Sigmoid colon (tissue), 7 donors: ENCODE measurements around the gene STON1. TPM values are rescaled to one million over a fixed set of nuclear protein-coding genes. Genes with fewer than 3 reads are reported as not detected.

Source experiments
- DNase-seq: peaks from one replicate; pipeline ENCODE4 v3.0.0-alpha.2; 2019
- H3K27ac ChIP-seq, 4 donors: fragments of 200-600 bp; sonication (generic); one replicate each; pipeline ENCODE4 v1.5.1; 2016 to 2019; ENCODE audit warnings: mild to moderate bottlenecking in 1 of 4
- H3K27me3 ChIP-seq, 3 donors: fragments of 200-600 bp; sonication (generic); one replicate each; pipeline ENCODE4 v1.5.1; 2019; ENCODE audit warnings: mild to moderate bottlenecking in 1 of 3
- H3K36me3 ChIP-seq, 4 donors: fragments of 200-600 bp; sonication (generic); one replicate each; pipeline ENCODE4 v1.5.1; 2016 to 2019
- H3K4me1 ChIP-seq, 4 donors: fragments of 200-600 bp; sonication (generic); one replicate each; pipeline ENCODE4 v1.5.1; 2017 to 2019
- H3K4me3 ChIP-seq, 4 donors: fragments of 200-600 bp; sonication (generic); one replicate each; pipeline ENCODE4 v1.5.1; 2017 to 2019; ENCODE audit warnings: mild to moderate bottlenecking in 2 of 4, moderate library complexity in 1 of 4
- H3K9me3 ChIP-seq, 4 donors: fragments of 200-600 bp in 3 of 4; sonication (generic) in 3 of 4; one replicate each; pipeline versions ENCODE4 v1.5.1 to v1.6.1; 2013 to 2019
- CTCF ChIP-seq, 4 experiments: fragments of 450-650 bp in 3 of 4; fragments of 200-600 bp in 1 of 4; IDR thresholded peaks; one replicate each; pipeline ENCODE4 v1.5.1; 2016 to 2019; ENCODE audit warnings: antibody characterized with exemption in 4 of 4, mild to moderate bottlenecking in 3 of 4, moderate library complexity in 2 of 4
- EP300 ChIP-seq, 4 donors: sonication (generic); formaldehyde crosslinking; IDR thresholded peaks; one replicate each; pipeline ENCODE4 v1.6.1; 2017; ENCODE audit warnings: antibody characterized with exemption in 4 of 4
- POLR2A ChIP-seq, 2 donors: fragments of 450-650 bp; IDR thresholded peaks; one replicate each; pipeline ENCODE4 v1.6.1; 2016; ENCODE audit warnings: antibody characterized with exemption in 2 of 2, mild to moderate bottlenecking in 2 of 2, moderate library complexity in 2 of 2
- POLR2AphosphoS5 ChIP-seq, 4 donors: sonication (generic); formaldehyde crosslinking; IDR thresholded peaks; one replicate each; pipeline ENCODE4 v1.6.1; 2017; ENCODE audit warnings: antibody characterized with exemption in 4 of 4
- whole genome bisulfite sequencing, 2 donors: extraction: QIAGEN DNeasy Blood & Tissue Kit; methylation state at CpG; one replicate each; pipeline ENCODE4 v1.1.7; 2013; 5-methylcytosine and 5-hydroxymethylcytosine counted together
- intact Hi-C: fragments of 100-400 bp; cut with DNase I; formaldehyde crosslinking; loops from one replicate; pipeline ENCODE4 v1.15.1; 2023
- polyA plus RNA-seq, 3 donors: library from polyadenylated mRNA; stranded (reverse); fragments of 200-250 nt; gene quantifications; one replicate each; pipeline ENCODE4 v1.2.3, GENCODE V29; 2013
- total RNA-seq, 4 donors: library from RNA; depleted of rRNA; stranded (reverse); fragments of >200 nt; gene quantifications; one replicate each; pipeline ENCODE4 v1.1.0, GENCODE V29; 2016
- donor health status: healthy with polysubstance abuse.
- donor health status: Bipolar disorder and iron deficiency.
- donor health status: healthy.

STON1 gene
- total and polyA plus RNA-seq, 7 donors, result 1.8 to 218 (median 121) TPM

GRCh38 chr2:48586433-48586832 is 56.5 kb downstream of the STON1 start:
- WGBS, 2 donors, result 56 to 57% methylated on average over 4 of the region's 4 CpGs
- no peak overlapping the region for H3K27ac ChIP-seq
- no peak for DNase-seq
- H3K9me3 ChIP-seq, result no peaks in the 10 kb centered on the region
- intact Hi-C loops, result loop anchor here (5.0 kb wide), 1 partner anchor 54 kb away; the partner anchor contains the start of gene STON1
- no peak for TF ChIP-seq POLR2A (IDR thresholded peaks at IDR 0.05)
- no peak for TF ChIP-seq CTCF (IDR thresholded peaks at IDR 0.05)
- TF ChIP-seq POLR2AphosphoS5 (IDR thresholded peaks at IDR 0.05), result no peak
- no peak for TF ChIP-seq EP300 (IDR thresholded peaks at IDR 0.05)
- peaks cover 4 to 57% (median 9%) of the 10 kb centered on the region in 4 donors for H3K36me3 ChIP-seq
- H3K4me3 ChIP-seq, result no peak overlapping the region
- no peaks in the 10 kb centered on the region for H3K27me3 ChIP-seq
- H3K4me1 ChIP-seq, result peaks cover 0 to 55% (median 42%) of the 10 kb centered on the region in 4 donors

GRCh38 chr2:48587560-48587959 is 57.6 kb downstream of the STON1 start:
- no peak for DNase-seq
- Histone ChIP-seq H3K36me3 (peaks cover 4 to 57% (median 12%) of the 10 kb centered on the region in 4 donors), H3K27ac (peak overlapping the region in 2 of 4 donors; percentile 6 to 51), H3K4me3 (no peak overlapping the region), H3K9me3 (no peaks in the 10 kb centered on the region), H3K27me3 (no peaks in the 10 kb centered on the region), H3K4me1 (peaks cover 0 to 47% (median 38%) of the 10 kb centered on the region in 4 donors)
- TF ChIP-seq POLR2A (IDR thresholded peaks at IDR 0.05) (no peak), CTCF (IDR thresholded peaks at IDR 0.05) (no peak), POLR2AphosphoS5 (IDR thresholded peaks at IDR 0.05) (no peak), EP300 (IDR thresholded peaks at IDR 0.05) (no peak)
- intact Hi-C loops, result loop anchor here (5.0 kb wide), 1 partner anchor 55 kb away; the partner anchor contains the start of gene STON1
- 77 to 85% methylated on average over 5 of the region's 5 CpGs for WGBS, 2 donors

GRCh38 chr2:48587961-48588360 is 58.0 kb downstream of the STON1 start:
- DNase-seq, result no peak
- H3K4me1 ChIP-seq, result peaks cover 0 to 47% (median 38%) of the 10 kb centered on the region in 4 donors
- TF ChIP-seq POLR2A (IDR thresholded peaks at IDR 0.05), result no peak
- no peak for TF ChIP-seq CTCF (IDR thresholded peaks at IDR 0.05)
- no peak for TF ChIP-seq POLR2AphosphoS5 (IDR thresholded peaks at IDR 0.05)
- no peak for TF ChIP-seq EP300 (IDR thresholded peaks at IDR 0.05)
- 93% methylated on average over 3 of the region's 3 CpGs for WGBS, 2 donors
- H3K9me3 ChIP-seq, result no peaks in the 10 kb centered on the region
- intact Hi-C loops, result loop anchor here (2.0 to 5.0 kb wide), 2 partner anchors 56 to 117 kb away; partner anchors contain the start of gene STON1
- peaks cover 4 to 57% (median 14%) of the 10 kb centered on the region in 4 donors for H3K36me3 ChIP-seq
- H3K4me3 ChIP-seq, result no peak overlapping the region
- no peaks in the 10 kb centered on the region for H3K27me3 ChIP-seq
- H3K27ac ChIP-seq, result peak overlapping the region in 2 of 4 donors; percentile 6 to 51

GRCh38 chr2:48588745-48589144 is 58.8 kb downstream of the STON1 start:
- intact Hi-C loops, result loop anchor here (2.0 to 5.0 kb wide), 2 partner anchors 56 to 118 kb away; partner anchors contain the start of gene STON1
- Histone ChIP-seq H3K4me1 (peaks cover 0 to 47% (median 38%) of the 10 kb centered on the region in 4 donors), H3K36me3 (peaks cover 4 to 61% (median 15%) of the 10 kb centered on the region in 4 donors), H3K27ac (peak overlapping the region in 2 of 4 donors; percentile 30 to 51), H3K9me3 (no peaks in the 10 kb centered on the region), H3K27me3 (no peaks in the 10 kb centered on the region), H3K4me3 (no peak overlapping the region)
- TF ChIP-seq CTCF (IDR thresholded peaks at IDR 0.05) (no peak), EP300 (IDR thresholded peaks at IDR 0.05) (no peak), POLR2AphosphoS5 (IDR thresholded peaks at IDR 0.05) (no peak), POLR2A (IDR thresholded peaks at IDR 0.05) (no peak)
- no peak for DNase-seq
- 51 to 68% methylated on average over 1 of the region's 1 CpG for WGBS, 2 donors
